K562 (cell line): ENCODE data around the gene HMGB1. TPM values are rescaled to one million over a fixed set of nuclear protein-coding genes. Genes with fewer than 3 reads are reported as not detected.
A peak's percentile ranks its signal among the peaks of the same experiment; 100 is the strongest.

Source experiments
- AFF4 ChIP-seq: sonication (generic); formaldehyde crosslinking; IDR thresholded peaks from 2 replicates; pipeline ENCODE4 v1.8.0; 2023; ENCODE audit warnings: mild to moderate bottlenecking, missing genetic modification reagents
- ATF2 ChIP-seq: sonication (generic); formaldehyde crosslinking; IDR thresholded peaks from 2 replicates; pipeline ENCODE4 v1.8.1; 2022; ENCODE audit warnings: missing genetic modification reagents
- DDX20 ChIP-seq: fragments of 450-650 bp; IDR thresholded peaks from 2 replicates; pipeline ENCODE4 v1.6.1; 2016; ENCODE audit warnings: missing genetic modification characterization, low read depth, mild to moderate bottlenecking, missing compliant biosample characterization, moderate library complexity
- ETV1 ChIP-seq: fragments of 450-650 bp; conservative IDR thresholded peaks from 2 replicates; pipeline ENCODE4 v1.6.1; 2016; ENCODE audit warnings: missing genetic modification characterization, control low read depth, low read depth, missing compliant biosample characterization
- EWSR1 ChIP-seq: fragments of 450-650 bp; IDR thresholded peaks from 2 replicates; pipeline ENCODE4 v1.6.1; 2018; ENCODE audit warnings: borderline replicate concordance, mild to moderate bottlenecking, low read depth, moderate library complexity; ENCODE audit not compliant: partially characterized antibody
- HDGF ChIP-seq: fragments of 450-650 bp; IDR thresholded peaks from 2 replicates; pipeline ENCODE4 v1.6.1; 2016
- HNRNPK ChIP-seq: fragments of 200-400 bp; formaldehyde crosslinking; IDR thresholded peaks from one replicate; pipeline ENCODE4 v1.6.1; 2018; ENCODE audit warnings: mild to moderate bottlenecking, low read depth, low read length; ENCODE audit not compliant: poor library complexity, severe bottlenecking
- MTA2 ChIP-seq: fragments of 450-650 bp; IDR thresholded peaks from 2 replicates; pipeline ENCODE4 v1.6.1; 2016; ENCODE audit warnings: low read depth
- NFE2 ChIP-seq: IDR thresholded peaks from 2 replicates; pipeline ENCODE4 v1.6.1; 2014; ENCODE audit warnings: antibody characterized with exemption, low read depth
- NFXL1 ChIP-seq: fragments of 450-650 bp; formaldehyde crosslinking; IDR thresholded peaks from 2 replicates; pipeline ENCODE4 v1.4.0; 2021; ENCODE audit warnings: mild to moderate bottlenecking
- NFYB ChIP-seq: IDR thresholded peaks from 2 replicates; pipeline ENCODE4 v1.6.1; 2011; ENCODE audit warnings: mild to moderate bottlenecking, moderate library complexity; ENCODE audit not compliant: insufficient read length; ENCODE audit errors: extremely low read depth
- NRF1 ChIP-seq, 2 experiments: fragments of 450-650 bp; IDR thresholded peaks in 1 of 2; conservative IDR thresholded peaks in 1 of 2; 2 replicates each; pipeline ENCODE4 v1.6.1; 2014; ENCODE audit warnings: mild to moderate bottlenecking in 2 of 2
- PML ChIP-seq: IDR thresholded peaks from 2 replicates; pipeline ENCODE4 v1.6.1; 2012; ENCODE audit warnings: low read length, inconsistent platforms
- RAD51 ChIP-seq: fragments of 450-650 bp; IDR thresholded peaks from 2 replicates; pipeline ENCODE4 v1.7.1; 2016; ENCODE audit warnings: low read depth, mild to moderate bottlenecking, borderline replicate concordance
- RBM34 ChIP-seq: fragments of 200-400 bp; formaldehyde crosslinking; IDR thresholded peaks from 2 replicates; pipeline ENCODE4 v1.6.1; 2018; ENCODE audit warnings: low read length, borderline replicate concordance; ENCODE audit not compliant: insufficient read depth
- SETDB1 ChIP-seq: IDR thresholded peaks from one replicate; pipeline ENCODE4 v1.6.1; 2012; ENCODE audit warnings: low read length, control low read depth, inconsistent platforms
- SMARCE1 ChIP-seq: fragments of 450-650 bp; IDR thresholded peaks from 2 replicates; pipeline ENCODE4 v1.7.1; 2016; ENCODE audit warnings: mild to moderate bottlenecking
- SNAPC5 ChIP-seq: fragments of 250-450 bp; sonication (Bioruptor Pico); IDR thresholded peaks from 2 replicates; pipeline ENCODE4 v1.8.0; 2021; ENCODE audit warnings: moderate library complexity, mild to moderate bottlenecking, inconsistent platforms
- THAP7 ChIP-seq: fragments of 250-450 bp; sonication (Bioruptor Pico); IDR thresholded peaks from 2 replicates; pipeline ENCODE4 v1.5.0; 2021
- ZBTB43 ChIP-seq: sonication (generic); formaldehyde crosslinking; IDR thresholded peaks from 2 replicates; pipeline ENCODE4 v1.8.0; 2023; ENCODE audit warnings: mild to moderate bottlenecking, missing genetic modification reagents
- ZC3H8 ChIP-seq: fragments of 450-650 bp; IDR thresholded peaks from 2 replicates; pipeline ENCODE4 v1.6.1; 2017
- ZEB2 ChIP-seq: fragments of 450-650 bp; IDR thresholded peaks from 2 replicates; pipeline ENCODE4 v1.6.1; 2016
- ZFP30 ChIP-seq: fragments of 250-450 bp; sonication (Bioruptor Pico); IDR thresholded peaks from 2 replicates; pipeline ENCODE4 v1.8.0; 2022; ENCODE audit warnings: moderate library complexity, mild to moderate bottlenecking, inconsistent platforms, borderline replicate concordance
- ZNF444 ChIP-seq: fragments of 250-450 bp; sonication (Bioruptor Pico); IDR thresholded peaks from 2 replicates; pipeline ENCODE4 v1.4.0; 2020; ENCODE audit warnings: mild to moderate bottlenecking, moderate library complexity
- ZSCAN32 ChIP-seq: fragments of 450-650 bp; formaldehyde crosslinking; IDR thresholded peaks from 2 replicates; pipeline ENCODE4 v1.4.0; 2020; ENCODE audit warnings: mild to moderate bottlenecking, moderate library complexity
- polyA plus RNA-seq, 8 experiments: library from polyadenylated mRNA; depleted of rRNA in 4 of 8; stranded (reverse) in 5 of 8; unstranded in 3 of 8; fragments of >200 nt; fragmentation: Nextera tagmentation in 2 of 8; fragmentation: Illumina TruSeq in 1 of 8; extraction: Ambion mirVana in 2 of 8; extraction: Trizol in 1 of 8; gene quantifications; 2 replicates each; pipeline versions ENCODE4 v1.2.1 to v1.2.3, GENCODE V29; 2011 to 2014; ENCODE audit warnings: inconsistent platforms in 1 of 8, missing spikeins in 1 of 8
- total RNA-seq, 7 experiments: library from RNA; depleted of rRNA in 6 of 7; stranded (reverse); fragments of >200 nt in 6 of 7; fragmentation: Illumina TruSeq in 2 of 7; extraction: Trizol in 2 of 7; gene quantifications; 2 replicates each; pipeline versions ENCODE4 v1.2.1 to v1.2.3, GENCODE V29; 2011 to 2021; ENCODE audit warnings: low replicate concordance in 1 of 7

HMGB1 gene
- total and polyA plus RNA-seq, 9 of the 15 experiments (the other 6 are each of a cell fraction or from before 2014, with no cell fraction given) = 442 to 1,896 (median 933) TPM

GRCh38 chr13:30504081-30504480 lies 38.3 kb upstream of the HMGB1 start (continued):
- TF ChIP-seq NFYB = no peak
- TF ChIP-seq ZSCAN32 (CRISPR knock-in tag) = no peak
- TF ChIP-seq HDGF = no peak
- TF ChIP-seq RBM34 = no peak
- TF ChIP-seq ZEB2 = no peak
- no peak for TF ChIP-seq THAP7 (CRISPR knock-in tag)
- TF ChIP-seq ZC3H8 = no peak
- no peak for TF ChIP-seq DDX20 (tag)
- no peak for TF ChIP-seq AFF4
- TF ChIP-seq ETV1 (tag) = no peak
- TF ChIP-seq NFXL1 (CRISPR knock-in tag) = no peak
- TF ChIP-seq NRF1 (conservative IDR thresholded peaks at IDR 0.05 in 1 of 2, IDR thresholded peaks at IDR 0.05 in 1 of 2) = no peak
- no peak for TF ChIP-seq SMARCE1
- TF ChIP-seq NFE2 = no peak
- no peak for TF ChIP-seq RAD51
- TF ChIP-seq MTA2 = peak; percentile 47; the same call in 1 of the 2 replicates
- TF ChIP-seq ZFP30 = no peak
- TF ChIP-seq SETDB1 = no peak
- no peak for TF ChIP-seq HNRNPK
- no peak for TF ChIP-seq ZNF444
- TF ChIP-seq EWSR1 = no peak
- no peak for TF ChIP-seq ZBTB43 (CRISPR knock-in tag)
- TF ChIP-seq PML = no peak
- TF ChIP-seq SNAPC5 = no peak
- TF ChIP-seq ATF2 (CRISPR knock-in tag) = no peak
